Liver (tissue), 3 donors: ENCODE results near the gene DNMBP.
"Not testable (repeated sequence)": the region's sequence is repeated elsewhere in the genome, so short reads cannot be mapped to it uniquely, and the experiment has no call there.

Experiments used
- CTCF ChIP-seq: fragments of 150-350 bp; IDR thresholded peaks from 2 replicates; pipeline ENCODE4 v1.5.1; 2017; ENCODE audit warnings: improper control_type of control experiment, low read depth, low read length; ENCODE audit not compliant: missing input control
- RAD21 ChIP-seq, 2 donors: IDR thresholded peaks; 2 replicates each; pipeline ENCODE4 v1.6.1; 2016; ENCODE audit warnings: antibody characterized with exemption in 2 of 2, mild to moderate bottlenecking in 2 of 2
- SP1 ChIP-seq: IDR thresholded peaks from 2 replicates; pipeline ENCODE4 v1.6.1; 2018; ENCODE audit warnings: antibody characterized with exemption, mild to moderate bottlenecking
- donor health status: healthy.
- donor health status: healthy.

- TF ChIP-seq CTCF; RAD21 (IDR thresholded peaks at IDR 0.05); SP1: not testable (repeated sequence)
Observed at GRCh38 chr10:99840859-99841258, 168.9 kb downstream of the DNMBP start.
